ENCODE data around the gene FMOD.
"Not testable (repeated sequence)": the region's sequence is repeated elsewhere in the genome, so short reads cannot be mapped to it uniquely, and the experiment has no call there.

Gene FMOD

GRCh38 chr1:203304919-203305808, 45.8 kb downstream of the FMOD start, which contains the start of gene BTG2:
TSS of gene BTG2 (plus strand) at chr1:203305519. CDS start at chr1:203305607, 88 bp downstream.
- peak; percentile 93 for DNase-seq

GRCh38 chr1:203304391-203304918, 46.5 kb downstream of the FMOD start:
- no peak for DNase-seq

DNA sequence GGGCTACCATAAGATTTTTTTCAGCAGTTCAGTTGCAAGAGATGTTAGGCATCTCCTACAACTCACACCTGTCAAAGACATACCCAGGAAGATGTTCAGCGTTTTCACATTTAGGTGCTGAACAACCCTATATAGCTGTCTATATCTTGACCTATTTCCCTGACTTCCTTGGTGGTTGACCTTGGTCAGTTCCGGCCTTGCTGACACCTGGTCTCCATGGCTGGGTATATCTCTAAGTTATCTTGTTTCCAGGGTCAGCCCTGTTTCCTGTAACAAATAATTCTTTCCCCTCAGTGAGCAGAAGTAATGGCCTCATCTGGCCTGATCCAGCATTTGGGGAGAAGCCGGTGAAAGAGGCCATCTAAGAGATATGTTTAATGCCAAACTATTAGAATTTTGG, 48.0 kb downstream of the FMOD start:
- no peak for DNase-seq

- DNase-seq, result no peak
Measured at GRCh38 chr1:203302456-203302855, 48.5 kb downstream of the FMOD start.

DNA sequence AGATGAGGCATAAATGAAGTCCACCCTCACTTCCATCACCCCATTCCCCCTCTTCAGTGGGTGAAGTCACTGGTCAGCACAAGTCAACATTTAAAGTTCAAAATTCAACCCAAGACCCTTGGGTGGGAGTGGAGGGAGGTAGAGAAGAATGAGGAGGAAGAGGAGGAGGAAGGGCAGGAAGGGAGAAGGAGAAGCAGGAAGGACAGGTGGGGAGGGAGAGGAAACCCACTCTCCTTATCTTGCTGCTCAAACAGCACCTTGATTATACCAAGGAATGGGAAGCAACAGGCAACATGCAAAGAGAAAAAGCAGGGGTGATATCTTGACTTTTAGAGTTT, 49.6 kb downstream of the FMOD start:
- DNase-seq, result no peak

DNA sequence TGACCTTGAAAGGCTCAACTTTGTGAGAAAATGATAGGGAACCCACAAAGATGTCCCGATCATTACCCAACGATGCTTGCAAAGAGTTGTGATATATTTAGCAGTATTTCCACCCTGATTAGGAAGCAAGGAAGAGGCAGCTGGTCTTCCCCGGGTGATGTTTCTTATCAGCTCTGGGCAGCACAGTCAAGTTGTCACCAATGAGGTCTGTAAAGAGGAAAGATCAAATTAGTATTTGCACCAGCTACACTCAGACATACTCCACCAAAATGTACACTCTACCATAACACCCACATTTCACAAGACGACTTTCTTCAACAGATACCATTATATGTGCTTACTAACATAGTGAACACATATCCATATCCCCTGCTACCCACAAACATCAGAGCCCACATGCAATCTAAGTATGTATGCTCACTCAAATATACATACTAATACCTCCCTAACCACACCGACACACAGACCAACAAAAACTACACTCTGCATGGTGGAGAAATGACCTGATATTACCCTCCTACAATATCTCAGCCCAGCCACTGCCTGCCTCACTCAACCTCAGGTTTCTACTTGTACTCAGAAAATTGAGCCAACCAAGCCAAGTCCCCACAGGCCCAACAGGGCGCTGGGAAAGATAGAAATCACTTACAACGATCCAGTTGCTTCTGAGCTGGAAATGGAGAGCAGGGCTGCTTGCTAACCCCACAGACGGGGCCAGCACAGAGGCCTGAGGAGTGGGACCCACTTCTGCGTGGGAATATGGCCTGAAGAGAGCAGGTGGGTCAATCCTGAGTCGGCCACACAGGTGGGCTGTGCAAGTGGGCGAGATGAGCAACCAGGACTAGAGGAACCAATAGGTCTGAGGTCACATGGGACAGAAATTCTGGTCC, 50.2 kb downstream of the FMOD start:
- no peak for DNase-seq

DNA sequence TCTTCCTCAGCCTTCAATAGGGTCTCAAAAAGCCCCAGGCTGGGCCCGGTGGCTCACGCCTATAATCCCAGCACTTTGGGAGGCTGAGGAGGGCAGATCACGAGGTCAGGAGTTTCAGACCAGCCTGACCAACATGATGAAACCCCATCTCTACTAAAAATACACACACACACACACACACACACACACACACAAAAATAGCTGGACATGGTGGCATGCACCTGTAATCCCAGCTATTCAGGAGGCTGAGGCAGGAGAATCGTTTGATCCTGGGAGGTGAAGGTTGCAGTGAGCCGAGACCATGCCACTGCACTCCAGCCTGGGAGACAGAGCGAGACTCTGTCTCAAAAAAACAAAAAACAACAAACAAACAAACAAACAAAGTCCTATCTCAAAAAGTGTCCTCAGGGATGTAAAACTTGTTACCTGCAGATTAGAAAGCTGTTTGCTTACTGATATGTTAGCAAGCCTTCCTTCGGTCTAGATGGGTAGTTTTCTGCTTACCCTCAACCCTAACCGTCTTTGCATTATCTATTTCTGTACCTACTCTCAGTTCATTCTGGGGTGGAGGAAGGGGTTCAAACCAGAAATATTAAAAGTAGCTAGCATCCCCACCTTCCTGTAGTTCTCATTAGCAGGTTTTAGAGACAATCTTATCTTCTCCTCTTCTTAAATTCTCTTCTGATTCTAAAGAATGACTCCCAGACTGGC, 51.0 kb downstream of the FMOD start:
- DNase-seq, result not testable (repeated sequence)

DNA sequence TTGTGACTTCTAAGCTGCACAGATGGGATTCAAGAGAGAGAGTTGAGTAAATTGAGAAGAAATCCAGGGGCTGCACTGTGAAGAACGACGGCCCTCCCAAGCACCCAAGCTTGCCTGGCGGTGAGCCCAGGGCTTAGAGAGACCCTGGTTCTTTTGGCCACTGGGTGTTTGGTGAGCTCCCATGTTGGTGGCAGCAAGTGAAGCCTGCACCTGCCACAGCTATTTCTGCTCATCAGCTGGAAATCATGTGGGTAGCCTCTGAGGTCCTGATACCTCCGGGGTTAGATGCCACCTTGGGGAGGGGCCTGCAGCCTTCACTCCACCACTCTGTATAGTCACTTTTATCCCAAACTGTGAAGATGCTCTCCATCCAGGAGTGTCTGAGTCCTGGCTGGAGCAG, 51.8 kb downstream of the FMOD start:
- no peak for DNase-seq

- no peak for DNase-seq
Measured at GRCh38 chr1:203296460-203297073, 54.4 kb downstream of the FMOD start.

GRCh38 chr1:203295796-203296195, 55.1 kb downstream of the FMOD start:
- no peak for DNase-seq

DNA sequence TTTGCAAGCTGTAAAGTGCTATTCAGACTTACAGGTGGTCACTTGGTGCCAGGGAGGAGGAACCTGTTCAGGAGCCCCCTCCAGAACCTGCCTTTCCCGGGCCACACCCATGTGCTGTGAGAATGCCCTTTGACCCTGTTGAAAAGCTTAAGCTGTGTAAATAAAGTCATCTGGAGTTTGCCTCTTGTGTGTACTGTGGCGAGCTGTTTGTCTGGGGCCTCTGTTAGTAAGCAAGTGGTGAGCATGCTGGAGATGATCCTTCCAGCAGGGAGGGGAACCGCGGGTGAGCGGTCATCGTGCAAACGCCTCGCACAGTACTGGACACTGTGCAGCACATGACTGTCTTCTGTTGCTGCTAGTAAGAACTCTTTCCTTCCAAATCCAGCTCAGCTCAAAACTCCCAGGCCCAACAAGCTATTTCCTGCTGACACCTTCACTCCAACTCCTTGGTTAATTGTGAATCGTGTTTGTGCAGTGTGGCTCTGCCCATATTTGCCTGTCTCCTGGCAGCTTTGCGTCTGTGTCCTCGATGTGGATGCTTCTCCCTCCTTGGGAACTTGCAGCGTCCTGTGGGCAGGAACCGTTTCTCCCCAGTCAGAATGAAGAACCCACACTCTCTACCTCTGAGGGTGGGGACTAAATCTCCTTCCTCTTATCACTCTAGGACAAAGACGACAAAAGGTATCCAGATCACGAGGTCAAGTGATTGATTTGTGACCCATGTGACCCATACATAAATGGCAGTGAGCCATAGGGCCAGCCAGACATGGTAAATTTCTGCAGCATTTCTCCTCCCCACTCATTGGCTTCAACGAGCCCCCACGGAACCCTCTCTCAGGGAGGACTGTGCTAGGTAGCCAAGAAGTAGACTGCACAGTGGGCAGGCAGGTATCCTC, 59.5 kb downstream of the FMOD start:
- no peak for DNase-seq
